Fibroblast of skin of scalp (primary cell): ENCODE results near the gene PAM.
"Not testable (repeated sequence)": the region's sequence is repeated elsewhere in the genome, so short reads cannot be mapped to it uniquely, and the experiment has no call there.

Source experiments
- DNase-seq: peaks from one replicate; pipeline ENCODE4 v3.0.0-alpha.2; 2013

PAM gene

DNA sequence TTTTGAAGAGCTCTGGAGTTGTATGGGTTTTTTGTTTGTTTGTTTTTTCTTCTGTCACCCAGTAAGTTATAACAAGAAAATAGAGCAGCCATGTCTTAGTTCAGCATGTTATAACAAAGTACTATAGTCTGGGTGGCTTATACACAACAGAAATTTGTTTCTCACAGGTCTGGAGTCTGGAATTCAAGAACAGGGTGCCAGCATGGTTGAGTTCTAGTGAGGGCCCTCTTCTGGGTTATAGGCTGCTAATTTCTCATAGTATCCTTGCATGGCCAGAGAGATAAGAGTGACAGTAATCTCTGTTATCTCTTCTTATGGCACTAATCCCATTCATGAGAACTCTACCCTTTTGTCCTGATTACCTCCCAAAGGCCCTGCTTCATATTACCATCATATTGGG is 250.2 kb downstream of the PAM start:
- DNase-seq, result no peak

DNA sequence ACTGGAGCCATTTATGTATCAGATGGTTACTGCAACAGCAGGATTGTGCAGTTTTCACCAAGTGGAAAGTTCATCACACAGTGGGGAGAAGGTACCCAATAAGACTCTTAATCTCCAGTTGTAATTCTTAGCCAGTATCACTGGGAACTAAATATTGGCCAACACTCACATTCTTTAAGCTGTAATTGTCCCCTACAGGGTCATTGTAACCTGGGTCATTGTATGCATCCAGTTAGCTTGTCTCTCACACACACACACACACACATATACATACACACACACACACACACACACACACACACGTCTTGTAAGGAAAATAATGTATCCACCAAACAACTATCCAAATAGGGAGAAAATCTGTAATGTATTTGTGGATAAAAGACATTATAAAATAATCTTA is 251.8 kb downstream of the PAM start:
- no peak for DNase-seq

DNA sequence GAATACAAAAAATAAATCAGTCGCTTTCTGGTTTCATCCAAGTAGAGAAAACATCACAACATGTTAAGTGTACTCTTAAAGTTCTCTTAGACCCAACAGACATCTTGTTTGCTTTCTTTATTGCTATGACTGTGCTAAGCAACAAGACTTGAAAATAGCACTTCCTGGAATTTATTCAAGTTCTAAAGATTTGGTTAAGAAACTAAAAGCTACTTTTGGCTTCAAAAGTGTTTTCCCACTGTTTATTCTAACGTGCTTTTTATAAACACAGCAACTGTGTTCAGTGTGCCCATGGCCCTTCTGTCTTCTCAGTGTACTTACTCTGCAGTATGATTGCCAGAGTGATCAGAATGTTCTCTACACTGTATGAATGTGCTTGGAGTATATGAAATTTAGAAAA is 255.1 kb downstream of the PAM start:
- no peak for DNase-seq

DNA sequence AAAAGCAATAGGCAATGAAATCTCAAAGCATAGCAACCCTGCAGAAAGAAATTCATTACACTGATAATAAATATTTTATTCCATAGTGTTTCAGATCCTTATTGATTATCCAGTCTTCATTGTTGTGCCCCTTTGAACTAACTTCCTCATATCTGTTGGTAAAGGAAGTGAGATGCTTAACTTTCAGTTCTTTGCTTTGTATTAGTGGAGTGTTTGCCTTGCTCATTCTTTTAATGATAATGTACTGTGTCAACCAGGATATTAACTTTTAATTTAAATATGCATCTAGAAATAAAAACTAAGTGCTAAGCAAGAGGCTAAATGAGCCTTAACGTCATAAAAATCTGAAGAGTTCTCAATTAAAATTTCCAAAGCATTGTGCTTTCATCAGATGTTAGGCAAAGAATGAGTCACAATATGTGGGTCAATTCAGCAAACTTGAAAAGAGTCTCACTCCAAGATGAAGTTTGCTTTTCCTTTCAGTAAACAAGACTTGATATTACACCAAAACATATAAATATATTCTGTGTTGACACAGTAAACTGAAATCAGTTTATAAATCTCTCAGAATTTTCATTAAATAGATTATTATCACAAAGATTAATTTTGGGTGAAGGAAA is 258.9 kb downstream of the PAM start:
- no peak for DNase-seq

DNA sequence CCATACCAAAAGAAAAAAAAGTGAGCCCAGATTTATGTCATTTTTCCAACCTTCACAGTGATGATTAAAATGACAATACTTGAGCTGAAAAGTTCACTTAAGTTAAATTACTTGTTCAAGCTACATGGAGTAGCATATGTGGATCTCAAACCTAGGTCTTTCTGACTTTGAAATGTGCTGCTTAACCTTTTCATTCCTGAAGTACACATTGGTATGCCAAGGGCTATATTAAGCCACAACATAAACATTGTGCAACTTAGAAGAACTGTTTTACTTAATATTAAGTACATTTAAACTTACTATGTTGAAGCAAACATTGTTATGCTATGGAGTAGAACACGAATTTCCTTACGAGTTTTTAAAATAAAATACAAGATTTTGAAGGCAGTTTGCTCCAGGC is 259.9 kb downstream of the PAM start:
- DNase-seq, result peak; percentile 38

DNA sequence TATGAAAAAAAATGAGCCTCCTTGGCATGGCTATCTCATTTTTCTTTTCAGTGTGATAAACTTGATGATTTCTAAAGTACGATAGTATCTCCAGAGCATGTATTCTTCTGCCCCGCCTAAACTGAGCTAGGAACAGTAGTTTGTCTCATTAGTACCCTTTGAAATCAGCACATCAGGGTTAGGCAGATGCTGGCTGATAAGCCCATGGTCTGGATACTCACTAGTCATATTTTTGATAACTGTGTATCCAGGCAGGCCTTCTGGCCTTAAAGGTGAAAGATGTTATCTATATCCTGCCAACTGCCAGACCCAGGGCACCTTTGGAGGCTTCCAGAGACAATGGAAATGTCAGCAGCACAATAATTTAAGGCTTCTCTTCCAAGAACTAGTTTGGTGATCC is 261.1 kb downstream of the PAM start:
- no peak for DNase-seq

DNA sequence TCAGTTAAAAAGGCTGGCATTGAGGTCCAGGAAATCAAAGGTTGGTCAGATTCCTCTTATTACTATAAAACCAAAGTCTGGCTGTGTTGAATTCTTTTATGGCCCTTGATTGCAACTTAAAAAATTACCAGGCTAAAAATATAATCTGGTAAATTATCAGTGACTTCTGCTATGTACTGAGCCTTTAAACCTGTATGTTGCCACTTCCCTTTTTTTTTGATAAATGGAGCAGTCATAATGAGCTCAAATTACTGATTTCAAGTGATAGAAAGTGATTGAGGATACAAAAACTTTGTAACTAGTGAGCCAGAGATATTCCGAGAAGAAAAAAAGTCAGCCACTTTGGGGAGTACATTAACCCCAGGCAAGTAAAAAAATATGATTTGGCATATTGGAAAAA is 264.7 kb downstream of the PAM start:
- no peak for DNase-seq

DNA sequence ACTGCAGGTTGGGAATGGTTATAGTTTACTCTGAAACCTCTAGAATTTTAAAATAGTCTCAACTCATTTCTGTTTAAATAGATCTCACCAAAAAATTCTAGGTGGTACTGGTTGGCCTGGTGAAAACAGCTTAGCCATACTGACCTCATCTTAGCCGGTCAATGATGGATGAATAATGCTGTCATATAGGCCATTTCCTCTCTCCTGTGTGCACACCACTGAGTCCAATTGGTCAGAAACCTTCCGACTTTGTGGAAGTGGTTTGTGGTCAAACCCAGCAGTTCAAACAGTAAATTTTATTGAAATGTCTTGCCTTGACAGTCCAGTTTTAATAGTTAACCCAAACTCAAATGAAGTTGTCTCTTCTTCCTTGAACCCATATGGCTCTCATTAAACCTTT is 266.2 kb downstream of the PAM start:
- DNase-seq, result no peak

DNA sequence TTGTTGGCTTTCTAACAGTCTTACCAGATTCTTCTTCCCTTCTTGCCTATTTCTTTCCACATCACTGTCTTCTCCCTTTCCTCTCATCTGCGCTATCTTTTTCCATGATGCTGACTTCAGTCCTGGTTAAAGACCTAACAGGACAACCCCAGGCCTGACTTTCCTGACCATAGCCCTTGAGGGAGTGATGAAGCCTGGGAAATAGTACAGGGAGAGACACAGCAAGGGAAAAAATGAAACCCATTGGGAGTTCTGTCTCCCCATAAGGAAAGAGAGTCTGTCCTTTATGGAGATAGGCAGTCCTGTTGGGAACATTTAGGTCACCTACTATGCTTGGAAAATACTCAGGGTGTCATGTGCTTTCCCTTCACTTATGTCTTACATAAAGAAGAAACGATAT is 272.2 kb downstream of the PAM start:
- DNase-seq, result no peak

DNA sequence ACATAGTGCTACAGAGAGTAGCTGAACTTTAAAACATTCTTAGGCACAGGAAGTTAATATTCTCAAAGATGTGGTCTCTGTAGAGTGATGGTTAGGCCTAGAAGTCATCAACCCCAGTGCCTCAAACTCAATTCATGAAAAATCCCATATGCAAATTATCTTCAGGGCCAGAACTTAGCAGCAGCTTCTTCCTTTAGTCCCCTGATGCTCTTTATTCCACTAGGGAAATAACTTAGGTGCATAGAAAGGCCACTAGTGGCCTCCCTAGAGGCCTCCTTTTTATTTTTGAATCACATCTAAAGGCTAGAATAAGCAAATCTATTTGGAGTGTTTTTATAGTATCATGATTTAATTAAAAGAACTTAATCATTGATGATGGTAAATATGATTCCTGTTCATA is 276.5 kb downstream of the PAM start:
- DNase-seq, result no peak

DNA sequence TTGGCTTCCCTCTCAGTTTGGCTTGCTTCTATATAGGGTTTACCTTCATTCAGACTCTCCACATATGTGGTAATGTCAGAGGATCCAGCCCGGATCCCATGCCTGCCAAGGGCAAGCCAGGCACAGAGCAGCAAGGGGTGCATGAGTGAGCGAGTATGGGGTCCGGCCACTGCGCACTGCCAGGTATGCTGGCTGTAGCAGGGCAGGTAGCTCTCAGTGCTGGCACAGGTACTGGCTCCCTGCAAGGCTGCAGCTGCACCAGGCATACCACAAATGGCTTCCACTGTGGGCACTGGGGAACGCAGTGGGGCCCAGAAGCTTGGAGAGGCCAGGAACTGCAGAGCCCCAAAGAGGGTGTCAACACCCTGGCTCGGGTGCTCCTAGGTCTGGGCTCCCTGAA is 278.6 kb downstream of the PAM start:
- no peak for DNase-seq

DNA sequence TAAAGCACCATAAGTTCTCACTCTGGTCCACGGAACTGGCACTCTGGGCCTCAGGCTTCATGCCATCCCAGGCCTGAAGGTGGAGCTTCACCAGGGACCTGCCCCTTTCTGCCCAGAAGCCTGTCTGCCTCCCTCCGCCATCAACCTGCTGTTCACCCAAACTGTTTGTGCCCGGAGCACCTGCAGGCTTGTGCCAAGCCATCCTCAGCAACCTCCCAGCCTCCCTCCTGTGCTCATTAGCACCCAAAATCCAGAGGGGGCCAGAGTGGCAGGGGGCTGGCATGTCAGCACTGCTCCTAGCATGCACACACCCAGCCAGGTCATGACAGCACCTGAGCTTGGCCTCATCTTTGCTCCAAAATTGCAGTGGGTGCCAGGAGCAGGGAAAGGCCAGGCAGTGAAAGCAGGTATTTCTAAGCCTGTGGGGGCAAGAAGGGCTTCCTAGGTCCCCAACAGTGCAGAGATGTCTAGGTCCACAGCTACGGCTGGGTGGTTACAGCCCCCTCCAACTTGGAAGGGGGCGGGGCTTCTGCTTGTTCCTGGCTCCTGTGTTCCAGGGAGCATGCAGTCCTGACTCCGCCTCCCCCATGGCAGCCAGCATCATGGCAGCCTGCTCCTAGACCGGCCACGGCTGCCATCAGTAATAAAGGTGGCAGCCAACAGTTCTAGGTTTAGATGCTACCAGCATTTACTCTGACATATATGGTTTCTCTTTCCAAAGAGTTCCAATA is 279.7 kb downstream of the PAM start:
- DNase-seq, result no peak

DNA sequence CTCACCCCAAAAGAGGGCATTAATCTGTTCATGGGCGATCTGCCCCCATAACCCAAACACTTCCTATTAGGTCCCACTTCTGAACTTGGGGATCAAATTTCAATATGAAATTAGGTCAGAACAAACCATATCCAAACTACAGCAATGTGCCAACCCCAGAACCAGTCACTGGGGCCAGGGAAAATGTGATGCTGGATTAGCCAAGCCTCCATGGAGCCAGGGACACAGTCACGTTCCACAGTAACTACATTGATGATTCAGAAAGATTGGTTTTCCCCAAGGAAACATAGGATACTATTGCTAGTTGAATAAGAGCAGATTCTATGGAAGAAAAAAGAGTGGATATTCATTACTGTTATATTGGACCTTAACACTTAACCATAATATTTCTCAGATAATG is 280.6 kb downstream of the PAM start:
- no peak for DNase-seq

DNA sequence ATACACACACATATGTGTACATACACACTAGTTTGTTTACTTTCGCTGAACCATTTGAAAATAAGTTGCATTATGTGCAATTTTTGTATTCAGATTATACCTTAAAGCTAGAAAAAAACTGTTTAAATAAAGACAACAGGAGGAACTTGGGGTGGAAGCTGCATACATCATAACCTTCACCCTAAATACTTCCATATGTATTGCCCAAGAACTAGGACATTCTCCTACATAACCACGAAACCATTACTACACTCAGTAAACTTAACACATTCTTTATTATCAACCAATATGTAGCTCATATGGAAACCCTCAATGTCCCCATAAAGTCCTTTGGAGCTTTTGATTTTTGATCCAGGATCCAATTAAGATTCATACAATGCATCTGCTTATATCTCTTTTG is 281.5 kb downstream of the PAM start:
- DNase-seq, result no peak

DNA sequence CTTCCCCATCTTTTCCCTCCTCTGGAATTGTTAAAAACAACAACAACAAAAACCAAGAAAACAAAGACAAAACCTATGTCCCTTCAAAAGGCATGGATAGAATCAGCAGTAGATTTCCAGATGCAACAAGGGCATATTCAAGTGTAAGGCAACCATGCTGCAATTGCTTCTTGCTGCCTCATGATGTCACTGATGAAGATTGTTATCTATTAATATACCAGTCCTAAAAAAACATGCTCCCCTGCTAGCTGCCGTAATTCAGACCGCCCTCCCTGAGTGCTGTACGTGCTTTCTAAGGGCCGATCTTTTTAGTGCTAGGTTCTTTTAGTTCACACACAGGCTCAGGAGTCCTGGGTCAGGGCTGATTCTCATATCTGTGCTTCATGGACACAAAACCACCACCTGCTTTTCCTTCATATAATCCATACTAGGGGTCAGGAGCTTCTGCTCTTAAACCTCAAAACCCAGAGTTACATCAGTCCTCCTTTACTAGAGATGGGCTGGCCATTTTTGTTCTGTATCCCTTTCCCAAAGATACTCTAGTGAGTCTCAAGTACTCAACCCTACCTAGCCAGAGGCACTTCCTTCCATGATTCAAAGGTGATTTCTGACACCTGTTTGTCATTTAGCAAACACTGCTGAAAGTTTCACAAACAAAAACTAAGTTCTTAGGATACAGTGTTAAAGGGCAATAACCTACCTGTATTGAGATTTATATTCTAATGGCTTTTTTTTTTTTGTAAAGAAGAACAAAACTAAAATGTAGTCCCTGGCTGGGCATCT is 282.8 kb downstream of the PAM start:
- no peak for DNase-seq

DNA sequence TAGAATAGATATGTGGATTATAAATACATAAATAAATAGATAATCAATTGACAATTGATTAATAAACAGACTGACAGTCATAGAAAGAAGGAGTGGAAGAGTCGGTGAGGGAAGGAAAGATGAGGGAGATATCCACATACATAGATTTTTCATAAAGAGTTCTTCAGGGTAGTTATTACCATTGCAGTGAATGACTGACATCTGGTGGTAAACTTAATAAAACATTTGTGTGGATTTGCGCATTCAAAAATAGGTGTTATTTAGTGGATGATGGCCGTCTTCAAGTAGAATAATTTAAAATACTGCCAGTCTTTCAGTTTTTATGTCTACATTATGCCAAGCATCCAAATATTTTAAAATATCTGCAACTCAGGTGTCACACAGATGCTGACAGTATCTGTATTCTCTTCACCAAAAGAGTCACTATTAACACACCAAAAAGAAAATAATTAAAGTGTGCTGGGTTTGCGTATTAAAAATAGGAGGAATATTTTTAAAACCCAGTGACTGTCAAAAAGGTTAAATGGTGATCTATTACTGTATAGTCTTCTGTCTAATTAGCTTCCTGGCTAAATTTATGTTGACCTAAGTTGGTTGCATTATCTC is 286.1 kb downstream of the PAM start:
- peak; percentile 45 for DNase-seq

DNA sequence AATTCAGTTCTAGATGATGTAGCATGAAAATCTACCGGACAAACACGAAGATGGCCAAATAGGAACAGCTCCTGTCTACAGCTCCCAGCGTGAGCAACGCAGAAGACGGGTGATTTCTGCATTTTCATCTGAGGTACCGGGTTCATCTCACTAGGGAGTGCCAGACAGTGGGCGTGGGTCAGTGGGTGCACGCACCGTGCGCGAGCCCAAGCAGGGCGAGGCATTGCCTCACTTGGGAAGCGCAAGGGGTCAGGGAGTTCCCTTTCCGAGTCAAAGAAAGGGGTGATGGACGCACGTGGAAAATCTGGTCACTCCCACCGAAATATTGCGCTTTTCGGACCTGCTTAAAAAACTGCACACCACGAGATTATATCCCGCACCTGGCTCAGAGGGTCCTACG is 291.6 kb downstream of the PAM start:
- not testable (repeated sequence) for DNase-seq

DNA sequence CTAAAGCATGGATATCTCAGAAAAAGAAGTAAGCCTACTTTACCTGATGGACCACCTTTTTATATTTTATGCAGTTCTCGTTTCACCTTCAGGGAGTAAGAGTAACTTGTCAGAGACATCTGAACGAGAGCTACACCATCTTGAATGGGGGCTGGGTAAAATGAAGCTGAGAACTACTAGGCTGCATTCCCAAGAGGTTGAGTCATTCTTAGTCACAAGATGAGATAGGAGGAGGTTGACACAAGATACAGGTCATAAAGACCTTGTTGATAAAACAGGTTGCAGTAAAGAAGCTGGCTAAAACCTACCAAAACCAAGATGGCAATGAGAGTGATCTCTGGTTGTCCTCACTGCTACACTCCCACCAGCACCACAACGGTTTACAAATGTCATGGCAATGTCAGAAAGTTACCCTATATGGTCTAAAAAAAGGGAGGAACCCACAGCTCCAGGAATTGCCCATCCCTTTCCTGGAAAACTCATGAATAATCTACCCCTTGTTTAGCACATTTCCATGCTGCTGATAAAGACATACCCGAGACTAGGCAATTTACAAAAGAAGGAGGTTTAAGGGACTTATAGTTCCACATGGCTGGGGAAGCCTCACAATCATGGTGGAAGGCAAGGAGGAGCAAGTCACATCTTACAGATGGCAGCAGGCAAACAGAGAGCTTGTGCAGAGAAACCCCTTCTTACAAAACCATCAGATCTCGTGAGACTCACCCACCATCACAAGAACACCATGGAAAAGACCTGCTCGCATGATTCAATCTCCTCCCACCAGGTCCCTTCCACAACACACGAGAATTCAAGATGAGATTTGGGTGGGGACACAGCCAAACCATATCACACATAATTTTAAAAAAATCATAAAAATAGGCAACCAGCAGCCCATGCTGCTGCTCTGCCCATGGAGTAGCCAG is 302.4 kb downstream of the PAM start:
- DNase-seq, result no peak

DNA sequence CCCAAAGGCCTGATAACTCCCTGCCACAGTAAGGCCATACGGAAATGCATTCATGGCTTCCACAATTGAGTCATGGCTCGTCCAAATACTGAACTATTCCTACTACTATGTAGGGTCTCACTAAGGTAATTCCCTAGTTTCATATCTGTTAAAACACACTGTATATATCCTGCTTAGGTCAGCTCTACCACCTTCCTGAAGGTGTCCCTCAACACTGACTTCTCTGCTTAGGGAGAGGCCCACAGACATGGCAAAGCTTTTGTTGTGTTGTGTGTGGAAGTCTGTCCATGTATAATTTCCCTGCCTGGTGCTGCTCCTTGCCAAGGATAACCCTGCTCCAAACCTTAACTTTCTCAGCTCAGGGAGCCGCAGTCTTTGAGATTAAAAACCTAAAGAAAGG is 304.4 kb downstream of the PAM start:
- no peak for DNase-seq

DNA sequence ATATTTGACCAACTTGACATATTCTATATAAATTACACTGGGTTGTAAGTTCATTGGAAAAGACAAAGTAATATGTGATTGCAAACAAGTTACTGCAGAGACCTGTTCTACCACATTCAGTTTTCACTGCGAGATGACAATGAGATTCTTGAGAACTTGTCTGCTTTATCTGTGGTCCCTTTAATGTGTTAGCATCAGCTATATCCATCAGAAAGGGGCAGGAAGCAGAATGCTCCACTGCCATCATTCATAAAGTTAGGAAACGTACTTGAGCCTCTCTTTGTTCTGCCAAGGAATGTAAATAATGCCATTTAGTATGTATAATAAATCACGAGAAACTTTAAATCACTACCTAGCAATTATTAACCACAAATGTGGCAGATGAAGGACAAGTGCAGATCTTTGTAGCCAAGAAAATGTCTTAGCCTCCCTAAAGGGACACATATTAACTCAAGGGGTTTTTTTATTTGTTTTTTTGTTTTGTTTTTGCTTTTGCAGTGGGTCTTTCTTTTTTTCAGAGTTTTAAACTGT is 305.4 kb downstream of the PAM start:
- DNase-seq, result no peak

DNA sequence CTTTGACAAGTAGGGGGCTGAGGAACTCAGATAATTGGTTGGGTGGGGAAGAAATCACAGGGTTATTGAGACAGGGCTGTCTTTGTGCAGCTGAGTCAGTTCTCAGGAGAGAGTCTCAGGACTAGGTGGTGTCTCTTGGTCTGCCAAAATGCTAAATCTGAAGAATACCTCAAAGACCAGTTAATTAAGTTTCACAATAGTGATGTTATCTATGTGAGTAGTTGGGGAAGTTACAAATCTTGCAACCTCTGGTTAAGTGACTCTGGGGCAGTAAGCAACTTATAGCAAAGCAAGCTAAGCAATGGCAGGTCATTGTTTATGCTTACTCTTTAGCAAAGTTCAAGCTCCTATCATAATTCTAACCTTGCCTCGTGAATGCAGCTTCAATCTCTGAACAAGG is 311.2 kb downstream of the PAM start:
- DNase-seq, result no peak

DNA sequence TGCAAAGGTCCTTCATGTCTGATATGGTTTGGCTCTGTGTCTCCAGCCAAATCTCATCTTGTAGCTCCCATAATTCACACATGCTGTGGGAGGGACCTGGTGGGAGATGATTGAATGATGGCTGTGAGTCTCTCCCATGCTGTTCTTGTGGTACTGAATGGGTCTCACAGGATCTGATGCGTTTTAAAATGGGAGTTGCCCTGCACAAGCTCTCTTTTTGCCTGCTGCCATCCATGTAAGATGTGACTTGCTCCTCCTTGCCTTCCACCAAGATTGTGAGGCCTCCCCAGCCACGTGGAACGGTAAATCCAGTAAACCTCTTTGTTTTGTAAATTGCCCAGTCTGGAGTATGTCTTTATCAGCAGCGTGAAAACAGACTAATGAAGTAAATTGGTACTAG is 318.4 kb downstream of the PAM start:
- DNase-seq, result not testable (repeated sequence)
